BE2C (cell line): ENCODE results near the gene ASS1.

Experiments used
- DNase-seq: peaks from one replicate; pipeline ENCODE4 v3.0.0-alpha.2; 2020
- H3K27me3 ChIP-seq: fragments of 250-450 bp; sonication (Bioruptor Pico); 2 replicates; pipeline ENCODE4 v1.5.1; 2020; ENCODE audit warnings: mild to moderate bottlenecking
- H3K36me3 ChIP-seq: fragments of 250-450 bp; sonication (Bioruptor Pico); 2 replicates; pipeline ENCODE4 v1.5.1; 2020; ENCODE audit warnings: mild to moderate bottlenecking
- H3K4me1 ChIP-seq: fragments of 250-450 bp; sonication (Bioruptor Pico); 2 replicates; pipeline ENCODE4 v1.5.1; 2020
- H3K4me3 ChIP-seq: 2 replicates; pipeline ENCODE4 v1.5.1; 2011; ENCODE audit warnings: low read depth, low read length
- H3K9me3 ChIP-seq: fragments of 250-450 bp; sonication (Bioruptor Pico); 2 replicates; pipeline ENCODE4 v1.5.1; 2020
- CTCF ChIP-seq: IDR thresholded peaks from 2 replicates; pipeline ENCODE4 v1.5.1; 2012; ENCODE audit warnings: mild to moderate bottlenecking, low read depth, low read length

ASS1 gene

GRCh38 chr9:130498918-130499698 is 54.3 kb downstream of the ASS1 start:
- Histone ChIP-seq H3K9me3 (peaks cover 9% of the 10 kb centered on the region; the same call in 1 of the 2 replicates), H3K36me3 (peaks cover 52% of the 10 kb centered on the region), H3K4me3 (no peak overlapping the region), H3K27me3 (no peaks in the 10 kb centered on the region), H3K4me1 (peaks cover 41% of the 10 kb centered on the region)
- DNase-seq = no peak
- no peak for TF ChIP-seq CTCF

DNA sequence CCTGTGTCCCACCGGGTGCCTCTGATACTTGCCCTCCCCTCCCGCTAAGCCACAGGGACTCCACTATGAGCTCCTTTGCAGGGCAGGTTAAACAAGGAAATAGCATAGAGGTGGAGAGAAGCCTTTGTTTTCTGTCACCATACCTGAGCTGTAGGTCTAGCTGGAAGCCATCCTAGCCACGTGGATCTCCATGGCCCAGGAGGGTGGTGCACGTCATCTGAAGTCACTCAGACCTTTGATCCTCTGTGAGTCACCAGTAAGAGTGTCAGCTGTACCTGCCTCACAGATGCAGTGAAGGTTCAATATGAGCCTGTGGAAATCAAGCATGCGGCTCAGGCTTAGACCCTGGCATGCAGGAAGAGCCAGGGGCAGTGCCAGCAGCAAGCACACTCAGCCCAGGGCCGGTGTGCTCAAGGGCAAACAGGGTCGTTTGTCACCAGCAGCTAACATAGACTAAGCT is 55.1 kb downstream of the ASS1 start:
- H3K4me1 ChIP-seq = peaks cover 41% of the 10 kb centered on the region
- TF ChIP-seq CTCF = no peak
- H3K27me3 ChIP-seq = no peaks in the 10 kb centered on the region
- H3K36me3 ChIP-seq = peaks cover 44% of the 10 kb centered on the region
- DNase-seq = no peak
- H3K4me3 ChIP-seq = no peak overlapping the region
- H3K9me3 ChIP-seq = 0 out of 2 replicates have a peak, but pooled peaks cover 2% of the 10 kb centered on the region

DNA sequence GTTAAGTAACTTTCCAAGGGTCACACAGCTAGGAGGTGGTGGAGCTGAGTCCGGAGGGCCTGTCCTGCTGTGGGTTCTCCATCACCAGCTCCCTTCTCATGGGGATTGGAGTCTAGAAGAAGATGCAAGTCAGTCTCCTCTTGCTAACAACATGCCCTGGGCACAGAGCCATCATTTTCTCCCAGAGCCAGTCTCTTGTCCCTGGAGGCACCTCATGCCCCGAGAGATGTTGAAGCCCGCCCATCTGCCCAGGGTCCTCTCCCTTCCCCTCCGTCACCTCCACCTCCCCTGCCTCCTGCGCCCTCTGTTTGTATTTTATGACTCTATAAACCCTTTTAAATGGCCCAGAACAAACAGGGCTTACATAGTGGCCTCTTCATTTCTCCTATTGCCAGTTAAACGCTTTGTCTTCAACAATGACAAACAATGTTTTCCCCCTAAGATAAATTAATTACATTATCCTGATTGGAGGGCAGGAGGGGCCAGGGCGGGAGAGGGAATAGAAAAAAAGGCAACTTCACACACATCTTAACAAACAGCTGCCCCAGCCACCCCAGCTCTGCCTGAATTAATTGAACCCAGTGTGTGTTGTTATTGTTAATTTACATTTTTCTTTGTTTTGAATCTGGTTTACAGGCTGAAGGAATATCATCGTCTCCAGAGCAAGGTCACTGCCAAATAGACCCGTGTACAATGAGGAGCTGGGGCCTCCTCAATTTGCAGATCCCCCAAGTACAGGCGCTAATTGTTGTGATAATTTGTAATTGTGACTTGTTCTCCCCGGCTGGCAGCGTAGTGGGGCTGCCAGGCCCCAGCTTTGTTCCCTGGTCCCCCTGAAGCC is 55.8 kb downstream of the ASS1 start:
- peak; percentile 86 for DNase-seq
- H3K4me1 ChIP-seq = peaks cover 41% of the 10 kb centered on the region
- TF ChIP-seq CTCF = no peak
- H3K36me3 ChIP-seq = peaks cover 38% of the 10 kb centered on the region
- no peaks in the 10 kb centered on the region for H3K9me3 ChIP-seq
- no peaks in the 10 kb centered on the region for H3K27me3 ChIP-seq
- H3K4me3 ChIP-seq = no peak overlapping the region

- Histone ChIP-seq H3K4me3 (no peak overlapping the region), H3K4me1 (peaks cover 41% of the 10 kb centered on the region), H3K9me3 (no peaks in the 10 kb centered on the region), H3K27me3 (no peaks in the 10 kb centered on the region), H3K36me3 (peaks cover 31% of the 10 kb centered on the region)
- DNase-seq = no peak
- TF ChIP-seq CTCF = no peak
These were observed 56.9 kb downstream of the ASS1 start for GRCh38 chr9:130501639-130502038.

DNA sequence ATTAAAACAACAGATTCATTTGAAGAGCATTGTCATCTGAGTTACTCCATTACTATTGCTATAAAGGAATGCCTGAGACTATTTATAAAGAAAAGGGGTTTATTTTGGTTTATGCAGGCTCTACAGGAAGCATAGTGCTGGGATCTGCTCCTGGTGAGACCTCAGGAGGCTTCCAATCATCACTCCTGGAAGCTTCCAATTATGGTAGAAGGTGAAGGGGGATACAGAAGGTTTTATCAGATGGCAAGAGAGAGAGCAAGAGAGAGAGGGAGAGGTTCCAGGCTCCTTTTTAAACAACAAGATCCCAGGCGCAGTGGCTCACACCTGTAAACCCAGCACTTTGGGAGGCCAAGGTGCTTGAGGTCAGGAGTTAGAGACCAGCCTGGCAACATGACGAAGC is 63.5 kb downstream of the ASS1 start:
- TF ChIP-seq CTCF = no peak
- H3K4me1 ChIP-seq = no peaks in the 10 kb centered on the region
- no peaks in the 10 kb centered on the region for H3K27me3 ChIP-seq
- no peaks in the 10 kb centered on the region for H3K36me3 ChIP-seq
- no peak overlapping the region for H3K4me3 ChIP-seq
- DNase-seq = no peak
- H3K9me3 ChIP-seq = no peaks in the 10 kb centered on the region
